Mesenchymal stem cell (in vitro differentiated cells and primary cell): ENCODE measurements around the gene TBC1D30.

ENCODE experiments used
- DNase-seq: peaks from one replicate; pipeline ENCODE4 v3.0.0-alpha.2; 2013
- H2AFZ ChIP-seq: one replicate; pipeline ENCODE4 v1.6.1; 2013; ENCODE audit warnings: low read depth, mild to moderate bottlenecking, control low read depth, inconsistent platforms, low read length, moderate library complexity
- H2AK5ac ChIP-seq: 2 replicates; pipeline ENCODE4 v1.6.1; 2013; ENCODE audit warnings: low read length, moderate library complexity, mild to moderate bottlenecking, inconsistent platforms; ENCODE audit not compliant: severe bottlenecking
- H2BK120ac ChIP-seq: one replicate; pipeline ENCODE4 v1.6.1; 2013; ENCODE audit warnings: low read depth, mild to moderate bottlenecking, inconsistent platforms, low read length, moderate library complexity
- H2BK12ac ChIP-seq, 2 experiments: one replicate each; pipeline ENCODE4 v1.6.1; 2013; ENCODE audit warnings: inconsistent platforms in 2 of 2, low read length in 2 of 2, mild to moderate bottlenecking in 2 of 2, moderate library complexity in 2 of 2, control low read depth in 1 of 2
- H2BK15ac ChIP-seq: one replicate; pipeline ENCODE4 v1.6.1; 2013; ENCODE audit warnings: mild to moderate bottlenecking, low read depth, inconsistent platforms; ENCODE audit not compliant: poor library complexity, severe bottlenecking
- H2BK5ac ChIP-seq: 2 replicates; pipeline ENCODE4 v1.6.1; 2013; ENCODE audit warnings: low read depth, mild to moderate bottlenecking, low read length, control low read depth, inconsistent platforms; ENCODE audit not compliant: poor library complexity, severe bottlenecking
- H3K14ac ChIP-seq, 2 experiments: one replicate each; pipeline ENCODE4 v1.6.1; 2013; ENCODE audit warnings: inconsistent platforms in 2 of 2, low read length in 2 of 2, control low read depth in 1 of 2, mild to moderate bottlenecking in 1 of 2, moderate library complexity in 1 of 2
- H3K18ac ChIP-seq, 2 experiments: one replicate each; pipeline ENCODE4 v1.6.1; 2013; ENCODE audit warnings: inconsistent platforms in 2 of 2, low read length in 2 of 2, control low read depth in 1 of 2, low read depth in 1 of 2, mild to moderate bottlenecking in 1 of 2
- H3K23ac ChIP-seq, 2 experiments: one replicate each; pipeline ENCODE4 v1.6.1; 2013; ENCODE audit warnings: inconsistent platforms in 2 of 2, low read length in 2 of 2, mild to moderate bottlenecking in 2 of 2, moderate library complexity in 2 of 2, control low read depth in 1 of 2
- H3K27ac ChIP-seq: 2 replicates; pipeline ENCODE4 v1.5.1; 2013; ENCODE audit warnings: mild to moderate bottlenecking, moderate library complexity, low read length, control low read depth, inconsistent platforms; ENCODE audit not compliant: poor library complexity, severe bottlenecking
- H3K27me3 ChIP-seq, 2 experiments: 2 replicates each; pipeline versions ENCODE4 v1.6.1 to v1.7.0; 2013; ENCODE audit warnings: low read length in 2 of 2, mild to moderate bottlenecking in 2 of 2, moderate library complexity in 2 of 2, control low read depth in 1 of 2, inconsistent platforms in 1 of 2; ENCODE audit not compliant: control insufficient read depth in 1 of 2, insufficient read depth in 1 of 2
- H3K36me3 ChIP-seq, 2 experiments: 2 replicates each; pipeline versions ENCODE4 v1.6.1 to v1.7.0; 2013; ENCODE audit warnings: low read length in 2 of 2, control low read depth in 1 of 2, inconsistent platforms in 1 of 2, low read depth in 1 of 2, mild to moderate bottlenecking in 1 of 2; ENCODE audit not compliant: insufficient read depth in 2 of 2, control insufficient read depth in 1 of 2
- H3K4ac ChIP-seq, 2 experiments: one replicate each; pipeline ENCODE4 v1.6.1; 2013; ENCODE audit warnings: inconsistent platforms in 2 of 2, low read length in 2 of 2, mild to moderate bottlenecking in 2 of 2, moderate library complexity in 2 of 2, control low read depth in 1 of 2, low read depth in 1 of 2
- H3K4me1 ChIP-seq: 2 replicates; pipeline ENCODE4 v1.6.1; 2013; ENCODE audit warnings: low read depth, low read length, control low read depth; ENCODE audit not compliant: control insufficient read depth, insufficient read depth
- H3K4me2 ChIP-seq: 2 replicates; pipeline ENCODE4 v1.6.1; 2013; ENCODE audit warnings: low read length, mild to moderate bottlenecking, inconsistent platforms; ENCODE audit not compliant: poor library complexity, severe bottlenecking
- H3K4me3 ChIP-seq, 2 experiments: 2 replicates each; pipeline versions ENCODE4 v1.5.1 to v1.7.0; 2013; ENCODE audit warnings: low read length in 2 of 2, mild to moderate bottlenecking in 2 of 2, control low read depth in 1 of 2, low read depth in 1 of 2; ENCODE audit not compliant: insufficient read depth in 1 of 2
- H3K79me1 ChIP-seq: replicated peaks from 2 replicates; pipeline ENCODE4 v1.6.1; 2013; ENCODE audit warnings: mild to moderate bottlenecking, control low read depth, low read length, inconsistent platforms; ENCODE audit not compliant: poor library complexity, severe bottlenecking
- H3K9ac ChIP-seq: 2 replicates; pipeline ENCODE4 v1.7.0; 2013; ENCODE audit warnings: mild to moderate bottlenecking, low read length, moderate library complexity
- H3K9me3 ChIP-seq: 2 replicates; pipeline ENCODE4 v1.7.0; 2013; ENCODE audit warnings: mild to moderate bottlenecking, low read length; ENCODE audit not compliant: control insufficient read depth
- H4K8ac ChIP-seq: one replicate; pipeline ENCODE4 v1.6.1; 2013; ENCODE audit warnings: inconsistent platforms, mild to moderate bottlenecking, low read length, moderate library complexity
- H4K91ac ChIP-seq: one replicate; pipeline ENCODE4 v1.6.1; 2013; ENCODE audit warnings: mild to moderate bottlenecking, low read length, inconsistent platforms
- WGBS: methylation state at CpG from one replicate; pipeline ENCODE4 v1.1.7; 2013; ENCODE audit warnings: mixed read lengths; 5-methylcytosine and 5-hydroxymethylcytosine counted together

TBC1D30 gene

GRCh38 chr12:64909124-64909523 lies 84.7 kb downstream of the TBC1D30 start:
- Histone ChIP-seq H3K9ac (no peak overlapping the region), H3K9me3 (no peaks in the 10 kb centered on the region), H3K36me3 (no peaks in the 10 kb centered on the region), H3K18ac (no peak overlapping the region), H3K14ac (no peak overlapping the region), H3K4me1 (no peaks in the 10 kb centered on the region), H3K4ac (no peak overlapping the region), H3K23ac (no peak overlapping the region), H3K4me2 (no peak overlapping the region), H2BK12ac (no peak overlapping the region), H2AK5ac (no peak overlapping the region), H3K4me3 (no peak overlapping the region), H3K79me1 (no peaks in the 10 kb centered on the region), H3K27me3 (peaks cover 0 to 49% of the 10 kb centered on the region in 2 experiments), H2BK120ac (no peak overlapping the region), H4K91ac (no peak overlapping the region), H3K27ac (no peak overlapping the region), H2BK15ac (no peak overlapping the region), H2BK5ac (no peak overlapping the region), H2AFZ (no peak overlapping the region), H4K8ac (no peak overlapping the region)
- 97% methylated on average over 6 of the region's 6 CpGs for WGBS
- no peak for DNase-seq

GRCh38 chr12:64911081-64911480 lies 86.6 kb downstream of the TBC1D30 start:
- Histone ChIP-seq H3K36me3 (no peaks in the 10 kb centered on the region), H3K4me3 (no peak overlapping the region), H3K9me3 (no peaks in the 10 kb centered on the region), H2BK15ac (no peak overlapping the region), H2BK120ac (no peak overlapping the region), H3K79me1 (no peaks in the 10 kb centered on the region), H2BK5ac (no peak overlapping the region), H3K27ac (no peak overlapping the region), H3K4me2 (no peak overlapping the region), H4K91ac (no peak overlapping the region), H3K9ac (no peak overlapping the region), H3K4ac (no peak overlapping the region), H2AFZ (no peak overlapping the region), H3K27me3 (peaks cover 0 to 49% of the 10 kb centered on the region in 2 experiments), H3K4me1 (no peaks in the 10 kb centered on the region), H3K18ac (no peak overlapping the region), H3K23ac (no peak overlapping the region), H4K8ac (no peak overlapping the region), H2AK5ac (no peak overlapping the region), H2BK12ac (no peak overlapping the region), H3K14ac (no peak overlapping the region)
- WGBS = 100% methylated on average over 2 of the region's 3 CpGs
- DNase-seq = no peak

GRCh38 chr12:64911912-64912311 lies 87.5 kb downstream of the TBC1D30 start:
- Histone ChIP-seq H3K9ac (no peak overlapping the region), H3K36me3 (no peaks in the 10 kb centered on the region), H3K18ac (no peak overlapping the region)

GRCh38 chr12:64912516-64913255 lies 88.2 kb downstream of the TBC1D30 start:
- no peak overlapping the region for H3K4me2 ChIP-seq
- no peaks in the 10 kb centered on the region for H3K79me1 ChIP-seq
- H2BK5ac ChIP-seq = no peak overlapping the region
- H3K18ac ChIP-seq = no peak overlapping the region
- no peak overlapping the region for H2BK120ac ChIP-seq
- H3K14ac ChIP-seq = no peak overlapping the region
- peaks cover 0 to 42% of the 10 kb centered on the region in 2 experiments for H3K27me3 ChIP-seq
- H2AK5ac ChIP-seq = no peak overlapping the region
- H3K36me3 ChIP-seq = no peaks in the 10 kb centered on the region
- H2BK15ac ChIP-seq = no peak overlapping the region
- H2BK12ac ChIP-seq = no peak overlapping the region
- H4K91ac ChIP-seq = no peak overlapping the region
- no peak overlapping the region for H3K4ac ChIP-seq
- no peaks in the 10 kb centered on the region for H3K9me3 ChIP-seq
- DNase-seq = no peak
- H4K8ac ChIP-seq = no peak overlapping the region
- H3K27ac ChIP-seq = no peak overlapping the region
- H3K4me1 ChIP-seq = no peaks in the 10 kb centered on the region
- H2AFZ ChIP-seq = no peak overlapping the region
- WGBS = 81% methylated on average over 2 of the region's 3 CpGs
- H3K23ac ChIP-seq = no peak overlapping the region
- H3K4me3 ChIP-seq = no peak overlapping the region
- H3K9ac ChIP-seq = no peak overlapping the region

More at GRCh38 chr12:64911912-64912311, 87.5 kb downstream of the TBC1D30 start:
- H3K4me2 ChIP-seq = no peak overlapping the region
- H2BK15ac ChIP-seq = no peak overlapping the region
- no peak overlapping the region for H2BK120ac ChIP-seq
- H3K27me3 ChIP-seq = peaks cover 0 to 47% of the 10 kb centered on the region in 2 experiments
- H4K91ac ChIP-seq = no peak overlapping the region
- H2AFZ ChIP-seq = no peak overlapping the region
- H2AK5ac ChIP-seq = no peak overlapping the region
- no peak overlapping the region for H3K4ac ChIP-seq
- H4K8ac ChIP-seq = no peak overlapping the region
- no peak overlapping the region for H2BK5ac ChIP-seq
- no peak overlapping the region for H3K14ac ChIP-seq
- no peaks in the 10 kb centered on the region for H3K79me1 ChIP-seq
- no peak overlapping the region for H3K4me3 ChIP-seq
- 82% methylated on average over 3 of the region's 4 CpGs for WGBS
- no peak overlapping the region for H3K23ac ChIP-seq
- H3K4me1 ChIP-seq = no peaks in the 10 kb centered on the region
- H3K27ac ChIP-seq = no peak overlapping the region
- H3K9me3 ChIP-seq = no peaks in the 10 kb centered on the region
- no peak overlapping the region for H2BK12ac ChIP-seq
- DNase-seq = no peak
